ENCODE results near the gene LPCAT1.
"Not testable (repeated sequence)": the region's sequence is repeated elsewhere in the genome, so short reads cannot be mapped to it uniquely, and the experiment has no call there.

DNA sequence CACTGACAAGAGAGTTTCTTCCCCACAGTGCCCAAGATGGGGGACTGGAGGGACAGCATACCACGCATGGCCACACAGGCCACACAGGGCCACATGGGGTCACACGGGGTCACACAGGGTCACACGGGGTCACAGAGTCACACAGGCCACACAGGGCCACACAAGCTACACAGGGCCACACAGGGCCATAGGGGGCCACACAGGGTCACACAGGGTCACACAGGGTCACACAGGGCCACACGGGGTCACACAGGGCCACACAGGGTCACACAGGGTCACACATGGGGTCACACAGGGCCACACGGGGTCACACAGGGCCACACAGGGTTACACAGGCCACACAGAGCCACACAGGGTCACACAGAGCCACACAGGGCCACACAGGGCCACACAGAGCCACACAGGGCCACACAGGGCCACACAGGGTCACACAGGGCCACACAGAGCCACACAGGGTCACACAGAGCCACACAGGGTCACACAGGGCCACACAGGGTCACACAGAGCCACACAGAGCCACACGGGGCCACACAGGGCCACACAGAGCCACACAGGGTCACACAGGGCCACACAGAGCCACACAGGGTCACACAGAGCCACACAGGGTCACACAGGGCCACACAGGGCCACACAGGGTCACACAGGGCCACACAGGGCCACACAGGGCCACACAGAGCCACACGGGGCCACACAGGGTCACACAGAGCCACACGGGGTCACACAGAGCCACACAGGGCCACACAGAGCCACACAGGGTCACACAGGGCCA is 15.8 kb upstream of the LPCAT1 start:
- TF ChIP-seq, protein P1, sequence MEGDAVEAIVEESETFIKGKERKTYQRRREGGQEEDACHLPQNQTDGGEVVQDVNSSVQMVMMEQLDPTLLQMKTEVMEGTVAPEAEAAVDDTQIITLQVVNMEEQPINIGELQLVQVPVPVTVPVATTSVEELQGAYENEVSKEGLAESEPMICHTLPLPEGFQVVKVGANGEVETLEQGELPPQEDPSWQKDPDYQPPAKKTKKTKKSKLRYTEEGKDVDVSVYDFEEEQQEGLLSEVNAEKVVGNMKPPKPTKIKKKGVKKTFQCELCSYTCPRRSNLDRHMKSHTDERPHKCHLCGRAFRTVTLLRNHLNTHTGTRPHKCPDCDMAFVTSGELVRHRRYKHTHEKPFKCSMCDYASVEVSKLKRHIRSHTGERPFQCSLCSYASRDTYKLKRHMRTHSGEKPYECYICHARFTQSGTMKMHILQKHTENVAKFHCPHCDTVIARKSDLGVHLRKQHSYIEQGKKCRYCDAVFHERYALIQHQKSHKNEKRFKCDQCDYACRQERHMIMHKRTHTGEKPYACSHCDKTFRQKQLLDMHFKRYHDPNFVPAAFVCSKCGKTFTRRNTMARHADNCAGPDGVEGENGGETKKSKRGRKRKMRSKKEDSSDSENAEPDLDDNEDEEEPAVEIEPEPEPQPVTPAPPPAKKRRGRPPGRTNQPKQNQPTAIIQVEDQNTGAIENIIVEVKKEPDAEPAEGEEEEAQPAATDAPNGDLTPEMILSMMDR (CRISPR knock-in tag; IDR thresholded peaks at IDR 0.05), result not testable (repeated sequence)
- not testable (repeated sequence) for TF ChIP-seq TCF12 (IDR thresholded peaks at IDR 0.05); TCF12 (CRISPR knock-in tag; IDR thresholded peaks at IDR 0.05); CBX5 (CRISPR knock-in tag; IDR thresholded peaks at IDR 0.05; ENCODE audit: borderline replicate concordance)

Data from HepG2 (cell line).